ENCODE results near the gene ST6GAL2. TPM values are rescaled to one million over a fixed set of nuclear protein-coding genes. Genes with fewer than 3 reads are reported as not detected.

The ST6GAL2 gene
- total RNA-seq, 4 donors from 2014 or later: not detected

GRCh38 chr2:106841886-106842645 lies 43.9 kb downstream of the ST6GAL2 start:
- Histone ChIP-seq H3K27me3 (no peaks in the 10 kb centered on the region), H3K27ac (no peak overlapping the region), H3K36me3 (no peaks in the 10 kb centered on the region), H3K4me1 (peaks cover 0 to 16% (median 0%) of the 10 kb centered on the region in 4 donors), H3K4me3 (no peak overlapping the region), H3K9me3 (no peaks in the 10 kb centered on the region)
- WGBS, 2 donors: 81 to 87% methylated on average over 7 of the region's 7 CpGs
- no peak for DNase-seq (ENCODE audit: low spot score in 2 of 2)
- no peak for TF ChIP-seq CTCF (IDR thresholded peaks at IDR 0.05)
- TF ChIP-seq EP300 (IDR thresholded peaks at IDR 0.05): no peak
- TF ChIP-seq POLR2A (IDR thresholded peaks at IDR 0.05): no peak

- Histone ChIP-seq H3K4me3 (no peak overlapping the region), H3K36me3 (no peaks in the 10 kb centered on the region), H3K4me1 (peaks cover 0 to 16% (median 0%) of the 10 kb centered on the region in 4 donors), H3K27ac (no peak overlapping the region), H3K27me3 (no peaks in the 10 kb centered on the region), H3K9me3 (no peaks in the 10 kb centered on the region)
- WGBS, 2 donors: 48 to 72% methylated on average over 2 of the region's 2 CpGs
- TF ChIP-seq EP300 (IDR thresholded peaks at IDR 0.05): no peak
- no peak for DNase-seq (ENCODE audit: low spot score in 2 of 2)
Observed at GRCh38 chr2:106840818-106841217, 45.1 kb downstream of the ST6GAL2 start.

GRCh38 chr2:106839849-106840595 lies 45.9 kb downstream of the ST6GAL2 start:
- DNase-seq (ENCODE audit: low spot score in 2 of 2): no peak
- Histone ChIP-seq H3K27ac (no peak overlapping the region), H3K36me3 (no peaks in the 10 kb centered on the region), H3K4me3 (no peak overlapping the region), H3K27me3 (no peaks in the 10 kb centered on the region), H3K4me1 (peaks cover 0 to 16% (median 0%) of the 10 kb centered on the region in 4 donors), H3K9me3 (no peaks in the 10 kb centered on the region)
- TF ChIP-seq EP300 (IDR thresholded peaks at IDR 0.05) (no peak), CTCF (IDR thresholded peaks at IDR 0.05) (no peak), POLR2A (IDR thresholded peaks at IDR 0.05) (no peak)
- WGBS, 2 donors: 70 to 75% methylated on average over 7 of the region's 7 CpGs

GRCh38 chr2:106833256-106833655 lies 52.7 kb downstream of the ST6GAL2 start:
- H3K4me3 ChIP-seq: no peak overlapping the region
- no peaks in the 10 kb centered on the region for H3K27me3 ChIP-seq
- no peaks in the 10 kb centered on the region for H3K9me3 ChIP-seq
- no peak for DNase-seq (ENCODE audit: low spot score in 2 of 2)
- H3K27ac ChIP-seq: no peak overlapping the region
- TF ChIP-seq CTCF (IDR thresholded peaks at IDR 0.05) (no peak), POLR2A (IDR thresholded peaks at IDR 0.05) (no peak), EP300 (IDR thresholded peaks at IDR 0.05) (no peak)
- WGBS, 2 donors: 77 to 88% methylated on average over 3 of the region's 3 CpGs
- H3K36me3 ChIP-seq: no peaks in the 10 kb centered on the region
- no peaks in the 10 kb centered on the region for H3K4me1 ChIP-seq

GRCh38 chr2:106831816-106832569 lies 54.0 kb downstream of the ST6GAL2 start:
- TF ChIP-seq CTCF (IDR thresholded peaks at IDR 0.05): no peak
- no peak for TF ChIP-seq EP300 (IDR thresholded peaks at IDR 0.05)
- TF ChIP-seq POLR2A (IDR thresholded peaks at IDR 0.05): no peak
- H3K4me1 ChIP-seq: no peaks in the 10 kb centered on the region
- no peaks in the 10 kb centered on the region for H3K36me3 ChIP-seq
- H3K4me3 ChIP-seq: no peak overlapping the region
- WGBS, 2 donors: 52 to 63% methylated on average over 6 of the region's 6 CpGs
- H3K27me3 ChIP-seq: no peaks in the 10 kb centered on the region
- DNase-seq (ENCODE audit: low spot score in 2 of 2): no peak
- H3K27ac ChIP-seq: no peak overlapping the region
- H3K9me3 ChIP-seq: no peaks in the 10 kb centered on the region

Data from tibial nerve (tissue), 4 donors.